Thoracic aorta endothelial cell (primary cell): ENCODE data around the gene PCDHGA8. TPM values are rescaled to one million over a fixed set of nuclear protein-coding genes. Genes with fewer than 3 reads are reported as not detected.

ENCODE experiments used
- total RNA-seq: library from RNA; depleted of rRNA; stranded (reverse); fragments of >200 nt; gene quantifications from 2 replicates; pipeline ENCODE4 v1.2.3, GENCODE V29; 2012

Gene PCDHGA8
- total RNA-seq, 1 donor: 0.72 TPM

DNA sequence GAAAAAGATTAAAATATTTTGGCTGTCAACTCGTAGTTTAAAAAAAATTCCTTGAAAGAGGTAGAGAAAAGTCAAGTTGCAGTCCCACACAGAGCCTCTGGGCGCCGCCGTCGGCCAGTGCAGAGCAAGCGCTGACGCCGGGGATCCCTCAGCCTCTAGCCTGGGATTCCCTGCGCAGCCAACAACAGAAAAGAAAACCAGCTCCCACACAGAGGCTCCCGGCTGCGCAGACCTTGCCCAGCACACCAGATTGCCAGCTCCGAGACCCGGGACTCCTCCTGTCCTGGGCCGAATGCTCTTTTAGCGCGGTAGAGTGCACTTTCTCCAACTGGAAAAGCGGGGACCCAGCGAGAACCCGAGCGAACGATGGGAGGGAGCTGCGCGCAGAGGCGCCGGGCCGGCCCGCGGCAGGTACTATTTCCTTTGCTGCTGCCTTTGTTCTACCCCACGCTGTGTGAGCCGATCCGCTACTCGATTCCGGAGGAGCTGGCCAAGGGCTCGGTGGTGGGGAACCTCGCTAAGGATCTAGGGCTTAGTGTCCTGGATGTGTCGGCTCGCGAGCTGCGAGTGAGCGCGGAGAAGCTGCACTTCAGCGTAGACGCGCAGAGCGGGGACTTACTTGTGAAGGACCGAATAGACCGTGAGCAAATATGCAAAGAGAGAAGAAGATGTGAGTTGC, 25.2 kb downstream of the PCDHGA8 start, which contains the start of gene PCDHGB7:
TSS of gene PCDHGB7 (plus strand) at position 184 of the 679 bp plus-strand sequence. CDS start at position 367, 183 bp downstream.

DNA sequence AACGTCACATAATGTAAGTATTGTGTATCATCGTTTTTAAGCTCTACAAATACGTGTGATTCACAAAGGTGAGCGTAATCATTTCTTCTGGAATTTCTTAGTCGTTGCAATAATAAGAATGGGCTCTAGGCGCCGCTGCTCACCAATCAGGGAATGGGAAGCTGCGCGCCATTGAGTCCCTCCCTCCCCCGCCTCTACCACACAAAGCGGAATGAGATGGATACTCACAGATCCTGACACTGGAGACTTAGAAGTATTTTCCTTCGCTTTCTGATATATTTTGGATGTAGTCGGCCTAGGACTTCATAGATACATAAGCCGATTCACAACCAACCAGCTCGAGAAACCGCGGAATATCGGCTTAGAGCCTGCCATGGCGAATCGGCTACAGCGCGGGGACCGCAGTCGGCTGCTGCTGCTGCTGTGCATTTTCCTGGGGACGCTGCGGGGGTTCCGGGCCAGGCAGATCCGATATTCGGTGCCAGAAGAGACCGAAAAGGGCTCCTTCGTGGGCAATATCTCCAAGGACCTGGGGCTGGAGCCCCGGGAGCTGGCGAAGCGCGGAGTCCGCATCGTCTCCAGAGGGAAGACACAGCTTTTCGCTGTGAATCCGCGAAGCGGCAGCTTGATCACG, 28.5 kb downstream of the PCDHGA8 start, which contains the start of gene PCDHGA11:
TSS of gene PCDHGA11 (plus strand) at position 197 of the 634 bp plus-strand sequence. CDS start at position 374, 177 bp downstream.

DNA sequence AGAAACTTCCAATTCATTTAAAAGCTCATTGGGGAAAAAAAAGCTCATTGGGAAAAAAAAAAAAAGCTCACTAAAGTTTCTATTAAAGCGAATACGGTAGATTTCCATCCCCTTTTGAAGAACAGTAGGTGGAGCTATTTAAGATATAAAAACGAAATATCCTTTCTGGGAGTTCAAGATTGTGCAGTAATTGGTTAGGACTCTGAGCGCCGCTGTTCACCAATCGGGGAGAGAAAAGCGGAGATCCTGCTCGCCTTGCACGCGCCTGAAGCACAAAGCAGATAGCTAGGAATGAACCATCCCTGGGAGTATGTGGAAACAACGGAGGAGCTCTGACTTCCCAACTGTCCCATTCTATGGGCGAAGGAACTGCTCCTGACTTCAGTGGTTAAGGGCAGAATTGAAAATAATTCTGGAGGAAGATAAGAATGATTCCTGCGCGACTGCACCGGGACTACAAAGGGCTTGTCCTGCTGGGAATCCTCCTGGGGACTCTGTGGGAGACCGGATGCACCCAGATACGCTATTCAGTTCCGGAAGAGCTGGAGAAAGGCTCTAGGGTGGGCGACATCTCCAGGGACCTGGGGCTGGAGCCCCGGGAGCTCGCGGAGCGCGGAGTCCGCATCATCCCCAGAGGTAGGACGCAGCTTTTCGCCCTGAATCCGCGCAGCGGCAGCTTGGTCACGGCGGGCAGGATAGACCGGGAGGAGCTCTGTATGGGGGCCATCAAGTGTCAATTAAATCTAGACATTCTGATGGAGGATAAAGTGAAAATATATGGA, 38.1 kb downstream of the PCDHGA8 start, which contains the start of gene PCDHGA12:
TSS of gene PCDHGA12 (plus strand) at position 176 of the 782 bp plus-strand sequence. CDS start at position 429, 253 bp downstream.

Other genes with a start within 250 kb of the PCDHGA8 start
- gene PCDHB6, start 242.6 kb upstream of the PCDHGA8 start, total RNA-seq: 0.07 TPM in 1 of 2 replicates, not detected in the other
- 0.22 and 0.40 TPM in 2 replicates for gene PCDHB7, start 220.0 kb upstream of the PCDHGA8 start, total RNA-seq
- 0.07 and 0.13 TPM in 2 replicates for gene PCDHB8, start 214.8 kb upstream of the PCDHGA8 start, total RNA-seq
- gene PCDHB16, start 210.2 kb upstream of the PCDHGA8 start, total RNA-seq: 0.07 and 0.13 TPM in 2 replicates
- gene PCDHB9, start 205.5 kb upstream of the PCDHGA8 start, total RNA-seq: 0.13 and 0.14 TPM in 2 replicates
- gene PCDHB10, start 200.3 kb upstream of the PCDHGA8 start, total RNA-seq: 0.22 and 0.66 TPM in 2 replicates
- gene PCDHB11, start 193.0 kb upstream of the PCDHGA8 start, total RNA-seq: 0.07 and 0.27 TPM in 2 replicates
- gene PCDHB12, start 183.9 kb upstream of the PCDHGA8 start, total RNA-seq: 0.07 and 0.27 TPM in 2 replicates
- 0.22 and 0.66 TPM in 2 replicates for gene PCDHB13, start 178.7 kb upstream of the PCDHGA8 start, total RNA-seq
- gene PCDHB14, start 169.3 kb upstream of the PCDHGA8 start, total RNA-seq: 0.14 and 0.53 TPM in 2 replicates
- 0.14 and 0.66 TPM in 2 replicates for gene PCDHB15, start 147.2 kb upstream of the PCDHGA8 start, total RNA-seq
- gene SLC25A2, start 88.6 kb upstream of the PCDHGA8 start, total RNA-seq: 0.27 and 0.50 TPM in 2 replicates
- 62.1 and 70.6 TPM in 2 replicates for gene TAF7, start 71.8 kb upstream of the PCDHGA8 start, total RNA-seq
- 0.22 and 0.40 TPM in 2 replicates for gene PCDHGA1, start 62.1 kb upstream of the PCDHGA8 start, total RNA-seq
- 1.1 and 1.2 TPM in 2 replicates for gene PCDHGA2, start 53.9 kb upstream of the PCDHGA8 start, total RNA-seq
- 0.65 and 0.93 TPM in 2 replicates for gene PCDHGA3, start 48.8 kb upstream of the PCDHGA8 start, total RNA-seq
- gene PCDHGB1, start 42.5 kb upstream of the PCDHGA8 start, total RNA-seq: 0.50 and 0.66 TPM in 2 replicates
- gene PCDHGA4, start 37.6 kb upstream of the PCDHGA8 start, total RNA-seq: 2.2 and 5.2 TPM in 2 replicates
- gene PCDHGB2, start 32.6 kb upstream of the PCDHGA8 start, total RNA-seq: 1.3 and 2.0 TPM in 2 replicates
- 0.72 and 1.1 TPM in 2 replicates for gene PCDHGA5, start 28.5 kb upstream of the PCDHGA8 start, total RNA-seq
- gene PCDHGB3, start 22.4 kb upstream of the PCDHGA8 start, total RNA-seq: 1.4 and 2.9 TPM in 2 replicates
- gene PCDHGA6, start 18.7 kb upstream of the PCDHGA8 start, total RNA-seq: 2.1 and 2.9 TPM in 2 replicates
- gene PCDHGA7, start 9.9 kb upstream of the PCDHGA8 start, total RNA-seq: 0.65 and 2.0 TPM in 2 replicates
- 5.6 and 9.7 TPM in 2 replicates for gene PCDHGB4, start 4.9 kb upstream of the PCDHGA8 start, total RNA-seq
- 9.1 and 13.4 TPM in 2 replicates for gene PCDHGB5, start 5.3 kb downstream of the PCDHGA8 start, total RNA-seq
- gene PCDHGA9, start 10.1 kb downstream of the PCDHGA8 start, total RNA-seq: 4.3 and 4.6 TPM in 2 replicates
- gene PCDHGB6, start 15.4 kb downstream of the PCDHGA8 start, total RNA-seq: 2.9 and 3.3 TPM in 2 replicates
- gene PCDHGA10, start 20.4 kb downstream of the PCDHGA8 start, total RNA-seq: 4.7 and 5.5 TPM in 2 replicates
- 9.4 and 9.8 TPM in 2 replicates for gene PCDHGB7, start 25.0 kb downstream of the PCDHGA8 start, total RNA-seq
- gene PCDHGA11, start 28.4 kb downstream of the PCDHGA8 start, total RNA-seq: 12.5 and 13.6 TPM in 2 replicates
- gene PCDHGA12, start 37.9 kb downstream of the PCDHGA8 start, total RNA-seq: 10.8 and 12.6 TPM in 2 replicates
- 13.3 and 19.6 TPM in 2 replicates for gene PCDHGC3, start 83.3 kb downstream of the PCDHGA8 start, total RNA-seq
- 1.3 and 1.9 TPM in 2 replicates for gene PCDHGC4, start 92.4 kb downstream of the PCDHGA8 start, total RNA-seq
- gene PCDHGC5, start 96.4 kb downstream of the PCDHGA8 start, total RNA-seq: 1.1 and 1.3 TPM in 2 replicates
- gene DIAPH1, start 226.4 kb downstream of the PCDHGA8 start, total RNA-seq: 45.7 and 62.2 TPM in 2 replicates
- gene HDAC3, start 244.2 kb downstream of the PCDHGA8 start, total RNA-seq: 43.4 and 44.0 TPM in 2 replicates
- gene RELL2, start 244.4 kb downstream of the PCDHGA8 start, total RNA-seq: 3.1 and 3.7 TPM in 2 replicates